HG03097 (cell line): ENCODE results near the gene AHSP.
"Not testable (repeated sequence)": the region's sequence is repeated elsewhere in the genome, so short reads cannot be mapped to it uniquely, and the experiment has no call there.

Experiments
- ATAC-seq: cut with Tn5 transposase; IDR thresholded peaks from one replicate; pipeline ENCODE4 v1.9.1; 2021; ENCODE audit not compliant: unreplicated experiment, low FRiP score

AHSP gene

DNA sequence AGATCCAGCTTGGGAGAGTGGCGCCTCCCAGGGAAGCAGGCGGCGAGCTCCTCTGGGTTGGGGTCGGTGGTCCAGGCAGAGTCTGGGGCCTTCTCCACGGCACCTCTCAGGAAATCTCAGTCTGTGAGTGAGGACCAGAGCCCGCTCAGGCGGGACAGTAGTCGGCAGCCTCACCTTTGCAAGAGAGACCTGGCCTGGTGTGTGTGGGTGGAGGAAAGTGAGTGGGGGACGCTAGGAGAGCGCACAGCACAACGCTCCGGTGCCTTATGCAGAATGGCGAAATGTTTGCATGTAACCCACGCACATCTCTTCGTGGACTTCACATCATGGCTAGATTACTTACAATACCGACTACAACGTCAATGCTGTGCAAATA is 2.2 kb downstream of the AHSP start:
- ATAC-seq: no peak

DNA sequence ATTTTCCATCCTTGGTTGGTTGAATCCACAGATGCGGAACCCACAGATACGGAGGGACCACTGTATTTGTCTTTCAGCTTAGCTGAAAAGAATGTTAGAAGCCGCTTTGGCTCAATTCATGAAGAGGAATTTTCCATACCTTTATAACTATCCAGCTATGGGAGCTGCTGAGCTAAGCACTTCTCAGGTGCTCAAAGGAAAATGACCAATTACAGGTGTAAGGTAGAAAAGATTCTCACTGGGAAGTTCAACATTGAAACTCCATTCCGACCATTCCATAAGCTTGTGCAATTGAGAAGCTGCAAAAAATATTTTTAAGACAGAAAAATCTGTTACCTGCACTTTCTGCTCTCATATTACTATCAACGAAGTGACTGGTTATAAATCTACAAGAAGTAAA is 2.7 kb downstream of the AHSP start:
- ATAC-seq: no peak

DNA sequence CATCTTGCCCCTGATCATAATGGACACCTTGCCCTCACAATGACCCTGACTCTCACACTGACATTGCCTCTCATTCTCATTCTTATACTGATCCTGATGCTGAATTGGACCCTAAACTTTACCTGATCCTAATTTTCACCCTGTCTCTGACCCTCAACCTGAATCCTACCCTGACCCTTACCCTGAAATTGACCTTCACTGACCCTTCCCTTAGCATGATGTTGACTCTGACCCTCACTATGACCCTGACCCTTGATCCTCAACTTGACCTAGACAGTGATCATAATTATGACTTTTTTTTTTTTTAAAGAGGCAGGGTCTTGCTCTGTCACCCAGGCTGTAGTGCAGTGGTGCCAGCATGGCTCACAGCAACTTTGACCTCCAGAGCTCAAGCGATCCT is 3.4 kb downstream of the AHSP start:
- no peak for ATAC-seq

DNA sequence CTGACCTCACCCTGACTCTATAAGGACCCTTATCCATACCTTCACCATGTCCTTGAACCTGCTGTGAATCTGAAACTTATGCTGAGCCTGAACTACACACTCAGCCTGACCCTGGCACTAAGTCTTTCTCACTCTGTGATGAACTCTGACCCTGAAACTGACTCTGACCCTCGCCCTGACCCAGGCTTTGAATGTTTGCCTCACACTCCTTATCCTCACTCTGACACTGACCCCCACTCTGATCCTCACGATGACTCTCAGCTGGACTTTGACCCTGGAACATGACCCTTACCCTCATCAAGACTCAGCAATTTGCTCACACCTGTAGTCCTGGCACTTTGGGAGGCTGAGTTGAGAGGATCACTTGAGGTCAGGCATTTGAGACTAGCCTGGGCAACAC is 4.4 kb downstream of the AHSP start:
- no peak for ATAC-seq

DNA sequence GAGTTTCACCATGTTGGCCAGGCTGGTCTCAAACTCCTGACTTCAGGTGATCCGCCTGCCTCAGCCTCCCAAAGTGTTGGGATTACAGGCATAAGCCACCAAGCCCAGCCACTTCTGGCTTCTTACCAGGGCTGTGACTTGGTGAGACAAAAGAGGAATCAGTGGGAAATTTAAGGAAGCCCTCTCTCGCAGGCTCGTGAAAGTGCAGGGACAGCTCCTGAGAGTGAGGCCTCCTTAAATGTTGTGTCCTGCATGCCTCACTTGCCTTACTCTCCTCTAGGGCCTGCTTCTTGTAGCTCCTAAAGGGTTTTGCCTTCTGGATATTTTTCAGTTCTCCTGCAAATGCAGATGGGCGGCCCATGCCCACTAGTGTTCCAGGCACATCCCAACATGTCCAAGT is 5.2 kb downstream of the AHSP start:
- no peak for ATAC-seq

DNA sequence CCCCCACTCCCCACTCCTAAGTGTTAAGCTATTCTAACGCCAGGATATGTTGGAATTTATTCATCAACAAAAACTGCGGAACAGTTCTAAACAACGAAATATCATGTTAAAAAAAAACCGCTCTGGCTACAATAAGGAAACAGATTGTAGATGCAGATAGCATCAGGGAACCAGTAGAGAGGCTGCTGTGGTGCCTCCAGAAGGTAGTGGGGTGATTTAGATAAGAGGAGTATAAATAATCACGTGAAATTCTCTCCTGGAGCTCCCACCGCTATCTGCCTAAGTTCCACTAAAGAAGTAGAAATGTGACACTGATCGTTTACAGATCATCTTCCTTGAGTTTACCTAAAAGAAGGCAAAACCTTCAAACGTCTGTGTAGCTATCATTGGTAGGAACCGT is 8.0 kb downstream of the AHSP start:
- ATAC-seq: no peak

DNA sequence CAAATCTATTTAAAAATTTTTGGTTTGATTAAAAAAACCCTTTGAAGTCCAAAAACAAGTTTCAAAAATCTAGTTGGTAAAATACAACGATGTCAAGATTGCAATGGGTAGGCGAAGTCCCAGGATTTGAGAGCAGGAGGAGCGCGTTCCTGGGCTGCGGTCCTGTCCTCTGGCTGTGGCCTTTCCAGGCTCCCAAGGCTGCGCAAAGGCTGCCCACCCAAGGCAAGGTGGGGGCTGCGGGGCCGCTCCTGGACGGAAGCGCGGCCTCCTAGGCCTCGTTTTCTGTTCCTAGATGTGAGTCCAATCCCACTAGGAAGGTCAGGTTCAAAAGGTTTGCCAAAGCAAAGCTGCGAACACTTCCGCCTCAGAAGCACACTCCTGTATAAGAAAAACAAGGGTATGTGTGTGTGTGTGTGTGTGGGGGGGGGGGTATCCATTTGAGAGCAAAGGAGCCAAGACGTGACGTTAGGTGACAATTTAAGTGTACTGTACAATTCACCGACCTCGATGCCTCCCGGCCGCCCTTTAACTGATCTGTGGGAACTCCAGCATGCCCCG is 9.2 kb downstream of the AHSP start:
- ATAC-seq: no peak

DNA sequence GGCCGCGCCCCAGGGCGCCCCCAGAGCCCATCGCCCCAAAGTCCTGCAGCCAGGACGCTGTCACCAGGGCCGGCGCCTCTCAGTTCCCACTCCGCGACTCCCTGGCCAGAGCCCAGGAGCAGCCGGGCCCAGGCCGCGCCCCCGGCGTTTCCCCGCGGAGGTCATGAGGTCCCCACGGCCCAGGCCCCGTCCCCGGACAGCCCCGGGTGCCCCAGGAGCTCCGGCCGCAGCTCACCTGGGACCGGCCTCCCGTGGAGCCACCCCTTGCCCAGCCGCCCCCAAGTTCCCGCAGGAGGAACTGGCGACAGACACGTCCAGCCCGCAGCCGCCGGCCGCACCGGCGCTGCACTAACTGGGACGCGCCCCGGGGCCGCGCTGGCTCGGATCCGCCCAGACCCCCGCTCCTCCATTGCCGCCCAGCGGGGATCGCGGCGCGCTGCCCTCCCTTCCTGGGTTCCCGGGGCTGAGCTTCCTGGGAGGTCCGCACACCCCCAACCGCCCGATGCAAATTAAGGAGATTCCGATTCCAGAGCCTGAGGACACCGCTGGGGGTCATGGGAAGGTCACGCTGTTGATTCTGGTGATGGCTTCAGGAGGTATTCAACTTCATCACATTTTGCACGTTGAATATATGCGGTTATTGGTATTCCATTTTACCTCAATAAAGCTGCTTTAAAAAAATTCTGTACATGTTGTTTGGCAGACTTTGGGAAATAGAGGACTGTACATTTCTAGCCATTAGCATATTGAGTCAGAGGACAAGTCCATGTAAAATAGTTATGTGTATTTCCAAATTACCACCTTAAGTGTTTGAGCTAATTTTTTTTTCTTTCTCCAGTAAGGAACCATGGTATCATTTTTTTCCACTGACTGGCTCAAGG is 9.9 kb downstream of the AHSP start:
- no peak for ATAC-seq

DNA sequence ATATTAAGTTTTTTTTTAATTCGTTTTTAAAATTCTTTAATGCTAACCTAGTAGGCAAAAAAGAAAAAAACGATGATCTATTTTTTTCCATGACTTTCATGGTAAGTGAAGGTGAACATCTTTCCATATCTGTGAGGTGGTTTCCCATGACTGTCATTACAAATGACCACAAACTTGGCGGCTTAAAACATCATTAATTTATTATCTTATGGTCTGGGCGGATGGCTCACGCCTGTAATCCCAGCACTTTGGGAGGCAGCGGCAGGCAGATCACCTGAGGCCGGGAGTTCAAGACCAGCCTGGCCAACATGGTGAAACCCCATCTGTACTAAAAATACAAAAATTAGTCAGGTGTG is 10.5 kb downstream of the AHSP start:
- ATAC-seq: not testable (repeated sequence)

DNA sequence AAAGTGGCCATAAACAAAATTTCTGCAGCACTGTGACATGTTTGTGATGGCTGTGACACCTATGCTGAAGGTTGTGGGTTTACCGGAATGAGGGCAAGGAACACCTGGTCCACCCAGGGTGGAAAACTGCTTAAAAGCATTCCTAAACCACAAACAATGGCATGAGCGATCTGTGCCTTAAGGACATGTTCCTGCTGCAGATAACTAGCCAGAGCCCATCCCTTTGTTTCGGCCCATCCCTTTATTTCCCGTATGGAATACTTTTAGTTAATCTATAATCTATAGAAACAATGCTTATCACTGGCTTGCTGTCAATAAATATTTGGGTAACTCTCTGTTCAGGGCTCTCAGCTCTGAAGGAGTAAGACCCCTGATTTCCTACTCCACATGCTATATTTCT is 12.1 kb downstream of the AHSP start:
- not testable (repeated sequence) for ATAC-seq

DNA sequence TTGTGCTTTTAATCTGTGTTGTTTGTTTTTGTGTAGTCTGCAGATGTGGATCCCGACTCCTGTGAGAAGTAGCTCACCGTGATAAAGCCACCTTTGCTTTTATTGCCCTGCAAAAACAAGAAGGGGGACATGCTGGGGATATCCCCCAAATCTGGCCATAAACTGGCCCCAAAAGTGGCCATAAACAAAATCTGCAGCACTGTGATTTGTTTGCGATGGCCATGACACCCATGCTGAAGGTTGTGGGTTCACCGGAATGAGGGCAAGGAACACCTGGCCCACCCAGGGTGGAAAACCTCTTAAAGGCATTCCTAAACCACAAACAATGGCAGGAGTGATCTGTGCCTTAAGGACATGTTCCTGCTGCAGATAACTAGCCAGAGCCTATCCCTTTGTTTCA is 15.1 kb downstream of the AHSP start:
- ATAC-seq: no peak

DNA sequence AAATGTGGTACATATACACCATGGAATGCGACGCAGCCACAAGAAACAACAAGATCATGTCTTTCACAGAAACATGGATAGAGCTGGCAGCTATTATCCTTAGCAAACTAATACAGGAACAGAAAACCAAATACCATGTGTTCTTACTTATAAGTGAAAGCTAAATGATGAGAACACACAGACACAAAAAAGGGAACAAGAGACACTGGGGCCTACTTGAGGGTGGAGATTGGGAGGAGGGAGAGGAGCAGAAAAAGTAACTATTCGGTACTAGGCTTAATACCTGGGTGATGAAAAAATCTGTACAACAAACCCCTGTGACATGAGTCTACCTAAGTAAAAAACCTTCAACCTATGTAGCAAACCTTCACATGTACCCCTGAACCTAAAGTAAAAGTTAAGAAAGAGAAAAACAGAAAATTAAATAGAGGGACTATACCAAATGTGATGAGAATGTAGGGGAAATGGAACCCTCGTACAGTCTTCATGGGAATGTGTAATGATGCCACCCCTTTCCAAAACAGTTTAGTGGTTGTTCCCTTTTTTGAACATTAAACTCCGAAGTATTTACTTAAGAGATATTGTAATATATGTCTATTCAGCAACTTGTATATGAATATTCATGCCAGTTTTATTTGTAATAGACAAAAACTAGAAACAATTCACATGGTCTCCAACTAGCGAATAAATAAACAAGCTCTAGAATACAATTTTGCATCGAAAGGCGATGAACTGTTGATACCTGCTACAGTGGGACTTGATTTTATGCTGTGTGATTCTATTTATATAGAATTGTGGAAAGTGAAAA is 33.9 kb downstream of the AHSP start:
- ATAC-seq: no peak

DNA sequence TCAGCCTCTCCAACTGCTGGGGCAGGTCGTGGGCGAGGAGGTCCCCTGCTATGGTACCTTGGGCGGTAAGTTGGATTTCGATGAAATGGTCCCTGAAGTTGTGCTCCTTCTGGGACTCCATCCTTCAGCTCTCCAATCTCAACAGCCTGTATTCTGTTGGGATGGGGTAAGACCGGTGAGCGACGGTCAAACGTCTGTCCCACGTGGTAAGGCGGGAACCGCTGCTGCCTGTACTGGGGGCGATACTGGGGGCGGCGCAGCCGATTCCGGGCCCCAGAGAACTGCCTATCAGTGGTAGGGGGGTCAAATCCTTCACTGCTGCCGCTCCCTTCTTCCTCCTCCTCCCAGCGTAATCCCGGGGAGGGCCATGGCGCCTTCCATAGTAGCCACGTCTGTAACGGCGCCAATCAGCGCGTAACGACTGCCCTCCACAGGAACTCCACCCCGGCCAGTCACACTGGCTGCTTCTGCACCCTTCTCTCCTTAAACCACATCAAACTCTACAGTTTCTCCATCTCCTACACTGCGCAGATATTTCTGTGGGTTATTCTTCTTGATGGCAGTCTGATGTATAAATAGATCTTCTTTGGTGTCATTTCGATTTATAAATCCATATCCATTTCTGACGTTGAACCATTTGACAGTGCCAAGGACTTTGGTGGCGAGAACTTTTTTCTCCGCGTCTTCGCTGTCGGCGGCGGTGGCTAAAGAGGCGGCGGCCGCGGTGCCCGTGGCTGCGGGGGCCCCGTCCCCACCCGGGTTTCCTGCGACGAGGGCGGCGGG is 41.1 kb downstream of the AHSP start:
- no peak for ATAC-seq

DNA sequence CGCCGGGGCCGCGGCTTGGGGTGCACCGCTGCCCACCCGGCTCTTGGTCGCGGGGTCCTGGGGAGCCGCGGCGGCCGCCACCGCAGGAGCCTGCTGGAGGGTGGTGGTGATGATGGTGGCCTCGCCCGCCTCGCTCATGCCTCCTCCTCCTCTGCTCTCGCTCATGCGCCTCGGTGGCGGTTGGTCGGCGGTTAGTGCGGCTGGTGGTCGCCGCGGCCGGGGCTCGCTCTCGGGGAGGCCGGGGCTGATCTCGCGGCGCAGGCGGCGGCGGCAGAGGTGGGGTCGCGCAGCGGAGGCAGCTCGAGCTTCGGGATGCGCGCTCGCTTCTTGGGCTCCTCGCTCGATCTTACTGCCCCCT is 41.6 kb downstream of the AHSP start:
- no peak for ATAC-seq

DNA sequence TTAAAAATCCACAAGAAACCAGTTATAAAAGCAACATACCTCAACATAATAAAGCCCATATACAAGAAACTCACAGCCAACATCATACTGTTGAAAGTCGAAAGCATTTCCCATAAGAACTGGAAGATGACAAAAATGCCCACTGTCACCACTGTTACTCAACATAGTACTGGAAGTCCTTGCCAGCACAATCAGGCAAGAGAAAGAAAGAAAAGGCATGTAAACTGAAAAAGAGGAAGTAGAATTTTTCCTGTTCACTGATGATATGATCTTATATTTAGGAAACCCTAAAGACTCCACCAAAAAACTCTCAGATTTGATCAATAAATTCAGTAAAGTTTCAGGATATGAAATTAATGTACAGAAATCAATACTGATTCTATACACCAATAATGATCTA is 45.1 kb downstream of the AHSP start:
- ATAC-seq: no peak

DNA sequence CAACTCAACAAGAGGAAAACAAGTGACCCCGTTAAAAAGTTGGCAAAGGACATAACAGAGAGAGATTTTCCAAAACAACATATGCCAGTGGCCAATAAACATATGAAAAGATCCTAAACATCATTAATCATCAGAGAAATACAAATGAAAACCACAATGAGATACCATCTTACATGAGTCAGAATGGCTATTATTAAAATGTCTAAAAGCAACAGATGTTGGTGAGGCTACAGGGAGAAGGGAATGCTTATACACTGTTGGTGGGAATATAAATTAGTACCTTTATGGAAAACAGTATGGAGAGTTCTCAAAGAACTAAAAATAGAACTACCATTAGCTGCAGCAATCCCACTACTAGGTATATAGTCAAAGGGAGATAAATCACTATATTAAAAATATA is 46.5 kb downstream of the AHSP start:
- not testable (repeated sequence) for ATAC-seq

DNA sequence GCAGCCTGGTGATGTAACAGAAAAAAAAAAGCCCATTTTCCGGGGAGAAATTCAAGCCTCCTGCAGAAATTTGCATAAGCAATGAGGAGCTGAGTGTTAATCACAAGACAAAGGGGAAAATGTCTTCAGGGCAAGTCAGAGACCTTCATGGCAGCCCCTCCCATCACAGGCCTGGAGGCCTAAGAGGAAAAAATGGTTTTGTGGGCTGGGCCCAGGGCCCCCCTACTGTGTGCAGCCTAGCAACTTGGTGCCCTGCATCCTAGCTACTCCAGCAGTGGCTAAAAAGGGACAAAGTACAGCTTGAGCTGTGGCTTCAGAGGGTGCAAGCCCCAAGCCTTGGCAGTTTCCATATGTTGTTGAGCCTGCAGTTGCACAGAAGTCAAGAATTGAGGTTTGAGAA is 49.7 kb downstream of the AHSP start:
- ATAC-seq: no peak
